ENCODE data around the gene ATP13A3.

The ATP13A3 gene

DNA sequence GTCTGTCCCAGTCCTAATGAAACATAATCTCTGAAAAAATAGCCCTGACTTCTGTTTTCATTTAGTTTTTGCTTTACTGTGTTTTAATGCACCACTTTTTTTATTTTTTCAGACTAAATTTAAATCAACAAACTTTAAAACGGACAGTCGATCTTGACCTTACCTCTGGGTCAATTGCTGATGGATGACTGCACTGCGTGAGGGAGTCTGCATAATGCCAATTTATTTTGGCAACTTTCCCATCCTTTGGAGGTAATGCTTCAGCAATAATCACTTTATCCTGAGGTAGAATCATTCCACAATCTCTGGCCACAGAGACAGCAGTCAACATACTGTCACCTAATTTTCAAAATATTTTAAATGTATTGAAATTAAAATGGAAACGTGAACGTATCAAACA, 55.2 kb downstream of the ATP13A3 start:
- H2AFZ ChIP-seq (ENCODE audit: low read depth, low read length): no peak overlapping the region
- no peaks in the 10 kb centered on the region for H4K20me1 ChIP-seq (ENCODE audit: insufficient read depth, low read length)
- H3K36me3 ChIP-seq (replicated peaks; ENCODE audit: low read depth, low read length): peaks cover 54% of the 10 kb centered on the region
- TF ChIP-seq, protein P1, sequence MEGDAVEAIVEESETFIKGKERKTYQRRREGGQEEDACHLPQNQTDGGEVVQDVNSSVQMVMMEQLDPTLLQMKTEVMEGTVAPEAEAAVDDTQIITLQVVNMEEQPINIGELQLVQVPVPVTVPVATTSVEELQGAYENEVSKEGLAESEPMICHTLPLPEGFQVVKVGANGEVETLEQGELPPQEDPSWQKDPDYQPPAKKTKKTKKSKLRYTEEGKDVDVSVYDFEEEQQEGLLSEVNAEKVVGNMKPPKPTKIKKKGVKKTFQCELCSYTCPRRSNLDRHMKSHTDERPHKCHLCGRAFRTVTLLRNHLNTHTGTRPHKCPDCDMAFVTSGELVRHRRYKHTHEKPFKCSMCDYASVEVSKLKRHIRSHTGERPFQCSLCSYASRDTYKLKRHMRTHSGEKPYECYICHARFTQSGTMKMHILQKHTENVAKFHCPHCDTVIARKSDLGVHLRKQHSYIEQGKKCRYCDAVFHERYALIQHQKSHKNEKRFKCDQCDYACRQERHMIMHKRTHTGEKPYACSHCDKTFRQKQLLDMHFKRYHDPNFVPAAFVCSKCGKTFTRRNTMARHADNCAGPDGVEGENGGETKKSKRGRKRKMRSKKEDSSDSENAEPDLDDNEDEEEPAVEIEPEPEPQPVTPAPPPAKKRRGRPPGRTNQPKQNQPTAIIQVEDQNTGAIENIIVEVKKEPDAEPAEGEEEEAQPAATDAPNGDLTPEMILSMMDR (IDR thresholded peaks at IDR 0.05; ENCODE audit: low read depth, low read length): no peak
- no peak for TF ChIP-seq EZH2phosphoT487 (IDR thresholded peaks at IDR 0.05; ENCODE audit: low read depth)
- H3K4me3 ChIP-seq (ENCODE audit: low read length): no peak overlapping the region
- H3K4me2 ChIP-seq (ENCODE audit: low read length): no peak overlapping the region
- no peaks in the 10 kb centered on the region for H3K79me2 ChIP-seq (ENCODE audit: low read length)
- H3K9ac ChIP-seq (ENCODE audit: low read length): no peak overlapping the region
- H3K27me3 ChIP-seq (ENCODE audit: low read depth, low read length): no peaks in the 10 kb centered on the region
- no peaks in the 10 kb centered on the region for H3K9me3 ChIP-seq (ENCODE audit: insufficient read depth, low read length)
- no peak overlapping the region for H3K27ac ChIP-seq (ENCODE audit: low read length)
- H3K4me1 ChIP-seq (ENCODE audit: low read length): no peaks in the 10 kb centered on the region

DNA sequence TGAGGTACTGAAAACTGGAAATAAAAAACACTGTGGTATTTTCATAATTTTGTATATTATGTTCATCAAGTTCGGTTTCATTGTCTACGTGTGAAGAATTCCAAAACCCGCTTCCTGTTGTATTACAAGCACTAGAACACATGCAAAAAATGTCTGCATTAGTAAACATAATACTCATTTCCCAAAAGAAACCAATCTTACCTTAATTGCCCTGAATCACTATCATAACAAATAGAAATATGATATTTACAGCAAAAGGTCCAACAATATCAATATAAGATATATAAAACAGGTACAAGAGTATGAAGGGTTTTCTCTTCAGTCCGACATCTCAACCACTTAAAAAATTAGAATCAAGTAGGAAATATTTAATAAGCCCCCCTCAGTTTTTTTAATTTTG, 61.4 kb downstream of the ATP13A3 start:
- H4K20me1 ChIP-seq (ENCODE audit: insufficient read depth, low read length): no peaks in the 10 kb centered on the region
- H3K36me3 ChIP-seq (replicated peaks; ENCODE audit: low read depth, low read length): peaks cover 42% of the 10 kb centered on the region
- no peaks in the 10 kb centered on the region for H3K79me2 ChIP-seq (ENCODE audit: low read length)

DNA sequence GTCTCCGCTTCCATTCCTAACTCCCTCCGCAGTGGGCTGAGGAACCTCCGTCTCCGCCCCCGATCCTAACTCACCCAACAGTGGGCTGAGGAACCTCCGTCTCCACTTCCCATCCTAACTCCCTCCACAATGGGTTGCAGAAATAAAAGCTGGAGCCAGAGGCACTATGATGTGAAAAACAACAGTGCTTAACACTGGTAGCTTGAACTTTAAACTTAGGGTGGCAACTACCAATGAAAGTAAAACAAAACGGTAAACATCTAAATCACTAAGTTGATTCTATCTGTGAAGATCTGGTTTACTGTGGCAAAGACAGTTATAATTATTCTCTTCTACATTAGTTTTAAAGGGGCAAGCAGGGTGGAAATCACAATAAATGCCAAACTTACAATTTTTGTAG, 61.8 kb downstream of the ATP13A3 start:
- no peaks in the 10 kb centered on the region for H4K20me1 ChIP-seq (ENCODE audit: insufficient read depth, low read length)
- H3K79me2 ChIP-seq (ENCODE audit: low read length): no peaks in the 10 kb centered on the region
- no peak overlapping the region for H3K4me2 ChIP-seq (ENCODE audit: low read length)
- no peaks in the 10 kb centered on the region for H3K9me3 ChIP-seq (ENCODE audit: insufficient read depth, low read length)
- no peak overlapping the region for H2AFZ ChIP-seq (ENCODE audit: low read depth, low read length)
- no peaks in the 10 kb centered on the region for H3K4me1 ChIP-seq (ENCODE audit: low read length)
- TF ChIP-seq, protein P1 (IDR thresholded peaks at IDR 0.05; ENCODE audit: low read depth, low read length): no peak
- no peak for TF ChIP-seq EZH2phosphoT487 (IDR thresholded peaks at IDR 0.05; ENCODE audit: low read depth)
- H3K36me3 ChIP-seq (replicated peaks; ENCODE audit: low read depth, low read length): peaks cover 42% of the 10 kb centered on the region
- no peak overlapping the region for H3K4me3 ChIP-seq (ENCODE audit: low read length)
- no peaks in the 10 kb centered on the region for H3K27me3 ChIP-seq (ENCODE audit: low read depth, low read length)
- H3K9ac ChIP-seq (ENCODE audit: low read length): no peak overlapping the region
- no peak overlapping the region for H3K27ac ChIP-seq (ENCODE audit: low read length)

More for the DNA sequence above, 61.4 kb downstream of the ATP13A3 start:
- Histone ChIP-seq H3K4me1 (ENCODE audit: low read length) (no peaks in the 10 kb centered on the region), H3K27ac (ENCODE audit: low read length) (no peak overlapping the region), H3K27me3 (ENCODE audit: low read depth, low read length) (no peaks in the 10 kb centered on the region), H3K4me2 (ENCODE audit: low read length) (no peak overlapping the region), H2AFZ (ENCODE audit: low read depth, low read length) (no peak overlapping the region), H3K4me3 (ENCODE audit: low read length) (no peak overlapping the region), H3K9me3 (ENCODE audit: insufficient read depth, low read length) (no peaks in the 10 kb centered on the region), H3K9ac (ENCODE audit: low read length) (no peak overlapping the region)
- no peak for TF ChIP-seq EZH2phosphoT487 (IDR thresholded peaks at IDR 0.05; ENCODE audit: low read depth)
- TF ChIP-seq, protein P1 (IDR thresholded peaks at IDR 0.05; ENCODE audit: low read depth, low read length): no peak

DNA sequence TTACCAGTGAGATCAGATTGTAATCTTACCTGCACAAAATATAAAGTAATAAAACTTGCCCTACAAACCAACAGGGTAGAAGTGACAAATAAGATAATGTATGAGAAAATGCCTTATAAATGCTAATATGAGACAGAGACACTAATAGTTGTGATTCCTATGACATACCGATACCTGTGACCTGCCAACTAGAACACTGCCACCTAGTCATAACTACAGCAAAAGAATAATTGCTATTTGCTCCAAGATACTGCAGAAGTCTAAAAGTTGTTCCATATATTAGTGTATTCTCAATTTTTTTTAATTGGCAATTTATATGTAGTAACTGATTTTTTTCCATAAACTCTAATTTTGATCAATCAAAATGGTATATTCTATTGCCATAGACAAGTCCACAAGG, 62.4 kb downstream of the ATP13A3 start:
- TF ChIP-seq, protein P1 (IDR thresholded peaks at IDR 0.05; ENCODE audit: low read depth, low read length): 0 out of 2 replicates have a peak, but pooled peaks have one; percentile 5
- no peak for TF ChIP-seq EZH2phosphoT487 (IDR thresholded peaks at IDR 0.05; ENCODE audit: low read depth)
- peaks cover 39% of the 10 kb centered on the region for H3K36me3 ChIP-seq (replicated peaks; ENCODE audit: low read depth, low read length)

More for the DNA sequence above, 62.4 kb downstream of the ATP13A3 start:
- Histone ChIP-seq H4K20me1 (ENCODE audit: insufficient read depth, low read length) (no peaks in the 10 kb centered on the region), H2AFZ (ENCODE audit: low read depth, low read length) (no peak overlapping the region), H3K4me2 (ENCODE audit: low read length) (no peak overlapping the region), H3K27ac (ENCODE audit: low read length) (no peak overlapping the region), H3K9me3 (ENCODE audit: insufficient read depth, low read length) (no peaks in the 10 kb centered on the region), H3K27me3 (ENCODE audit: low read depth, low read length) (no peaks in the 10 kb centered on the region), H3K79me2 (ENCODE audit: low read length) (no peaks in the 10 kb centered on the region), H3K9ac (ENCODE audit: low read length) (no peak overlapping the region), H3K4me3 (ENCODE audit: low read length) (no peak overlapping the region), H3K4me1 (ENCODE audit: low read length) (no peaks in the 10 kb centered on the region)

All from OCI-LY3 (cell line).